DOHH2 (cell line): Measurements from ENCODE around the gene TNS4.

Experiments used
- H3F3A ChIP-seq: fragments of 200-600 bp; sonication (generic), shearing (Covaris generic); 2 replicates; pipeline ENCODE4 v1.6.0; 2016; ENCODE audit warnings: antibody characterized with exemption, mild to moderate bottlenecking; ENCODE audit not compliant: control insufficient read depth, insufficient read depth
- H3K27ac ChIP-seq: fragments of 200-600 bp; sonication (generic); 2 replicates; pipeline ENCODE4 v1.5.1; 2014; ENCODE audit warnings: low read depth, mild to moderate bottlenecking, low read length, moderate library complexity
- H3K27me3 ChIP-seq: fragments of 200-600 bp; sonication (generic); 2 replicates; pipeline ENCODE4 v1.6.1; 2014; ENCODE audit warnings: mild to moderate bottlenecking, low read length, mixed read lengths; ENCODE audit not compliant: control insufficient read depth
- H3K36me3 ChIP-seq: fragments of 200-600 bp; sonication (generic); 2 replicates; pipeline ENCODE4 v1.6.1; 2014; ENCODE audit warnings: mild to moderate bottlenecking, low read length, moderate library complexity, mixed read lengths; ENCODE audit not compliant: control insufficient read depth
- H3K4me1 ChIP-seq: fragments of 200-600 bp; sonication (generic); 2 replicates; pipeline ENCODE4 v1.6.1; 2014; ENCODE audit warnings: mild to moderate bottlenecking, low read length, mixed read lengths; ENCODE audit not compliant: control insufficient read depth
- H3K4me2 ChIP-seq: fragments of 200-600 bp; sonication (generic); 2 replicates; pipeline ENCODE4 v1.6.0; 2014; ENCODE audit warnings: mild to moderate bottlenecking, low read length, moderate library complexity
- H3K4me3 ChIP-seq: fragments of 200-600 bp; sonication (generic); 2 replicates; pipeline ENCODE4 v1.5.1; 2014; ENCODE audit warnings: mild to moderate bottlenecking, low read length, mixed read lengths
- H3K79me2 ChIP-seq: fragments of 200-600 bp; sonication (generic); 2 replicates; pipeline ENCODE4 v1.6.1; 2014; ENCODE audit warnings: mild to moderate bottlenecking, low read length, mixed read lengths; ENCODE audit not compliant: control insufficient read depth
- H3K9me2 ChIP-seq: fragments of 200-600 bp; sonication (generic); replicated peaks from 2 replicates; pipeline ENCODE4 v1.6.1; 2014; ENCODE audit warnings: mild to moderate bottlenecking, low read length, mixed read lengths; ENCODE audit not compliant: control insufficient read depth
- H3K9me3 ChIP-seq: fragments of 200-600 bp; sonication (generic); 2 replicates; pipeline ENCODE4 v1.6.1; 2014; ENCODE audit warnings: antibody characterized with exemption, low read length, mixed read lengths; ENCODE audit not compliant: control insufficient read depth, insufficient read depth
- H4K20me1 ChIP-seq: fragments of 200-600 bp; sonication (generic); 2 replicates; pipeline ENCODE4 v1.6.0; 2014; ENCODE audit warnings: low read depth, mild to moderate bottlenecking, antibody characterized with exemption, low read length, moderate library complexity; ENCODE audit not compliant: control insufficient read depth, insufficient read depth
- EZH2phosphoT487 ChIP-seq: fragments of 200-600 bp; sonication (generic); IDR thresholded peaks from 2 replicates; pipeline ENCODE4 v1.6.1; 2017; ENCODE audit warnings: borderline replicate concordance, mild to moderate bottlenecking, antibody characterized with exemption, low read length, moderate library complexity, mixed read lengths
- TF ChIP-seq, protein P1 (sequence below): fragments of 200-600 bp; sonication (generic); IDR thresholded peaks from one replicate; pipeline ENCODE4 v1.5.1; 2014; ENCODE audit warnings: antibody characterized with exemption, mild to moderate bottlenecking, low read depth, low read length; ENCODE audit not compliant: poor library complexity, severe bottlenecking

Gene TNS4

DNA sequence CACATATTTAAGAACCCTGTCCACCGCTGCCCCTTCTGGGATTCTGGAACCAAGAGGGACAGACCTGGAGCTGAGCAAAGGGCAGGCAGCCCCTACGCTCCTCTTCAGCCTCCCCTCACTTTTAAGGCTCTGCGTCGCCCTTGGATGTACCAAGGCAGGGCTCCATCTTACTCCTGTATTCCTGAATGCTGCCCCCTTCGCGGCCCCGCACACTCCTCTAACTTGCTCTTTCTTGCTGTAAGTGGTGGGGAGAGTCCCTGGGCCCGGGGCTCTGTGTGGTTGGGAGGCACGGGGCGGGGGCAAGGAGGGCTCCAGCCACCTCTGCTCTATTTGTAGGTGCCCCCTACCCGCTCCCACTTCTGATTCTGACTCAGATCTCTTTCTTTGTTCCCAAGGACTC lies 1.2 kb downstream of the TNS4 start:
- H3K27me3 ChIP-seq = peaks cover 7% of the 10 kb centered on the region; the same call in 1 of the 2 replicates
- H3K4me1 ChIP-seq = no peaks in the 10 kb centered on the region
- no peaks in the 10 kb centered on the region for H4K20me1 ChIP-seq
- H3K9me3 ChIP-seq = no peaks in the 10 kb centered on the region
- no peak for TF ChIP-seq EZH2phosphoT487
- TF ChIP-seq, protein P1, sequence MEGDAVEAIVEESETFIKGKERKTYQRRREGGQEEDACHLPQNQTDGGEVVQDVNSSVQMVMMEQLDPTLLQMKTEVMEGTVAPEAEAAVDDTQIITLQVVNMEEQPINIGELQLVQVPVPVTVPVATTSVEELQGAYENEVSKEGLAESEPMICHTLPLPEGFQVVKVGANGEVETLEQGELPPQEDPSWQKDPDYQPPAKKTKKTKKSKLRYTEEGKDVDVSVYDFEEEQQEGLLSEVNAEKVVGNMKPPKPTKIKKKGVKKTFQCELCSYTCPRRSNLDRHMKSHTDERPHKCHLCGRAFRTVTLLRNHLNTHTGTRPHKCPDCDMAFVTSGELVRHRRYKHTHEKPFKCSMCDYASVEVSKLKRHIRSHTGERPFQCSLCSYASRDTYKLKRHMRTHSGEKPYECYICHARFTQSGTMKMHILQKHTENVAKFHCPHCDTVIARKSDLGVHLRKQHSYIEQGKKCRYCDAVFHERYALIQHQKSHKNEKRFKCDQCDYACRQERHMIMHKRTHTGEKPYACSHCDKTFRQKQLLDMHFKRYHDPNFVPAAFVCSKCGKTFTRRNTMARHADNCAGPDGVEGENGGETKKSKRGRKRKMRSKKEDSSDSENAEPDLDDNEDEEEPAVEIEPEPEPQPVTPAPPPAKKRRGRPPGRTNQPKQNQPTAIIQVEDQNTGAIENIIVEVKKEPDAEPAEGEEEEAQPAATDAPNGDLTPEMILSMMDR = no peak
- no peaks in the 10 kb centered on the region for H3K36me3 ChIP-seq
- no peak overlapping the region for H3K4me2 ChIP-seq
- H3K4me3 ChIP-seq = no peak overlapping the region
- no peaks in the 10 kb centered on the region for H3F3A ChIP-seq
- H3K9me2 ChIP-seq = no peaks in the 10 kb centered on the region
- H3K79me2 ChIP-seq = no peaks in the 10 kb centered on the region
- H3K27ac ChIP-seq = no peak overlapping the region

DNA sequence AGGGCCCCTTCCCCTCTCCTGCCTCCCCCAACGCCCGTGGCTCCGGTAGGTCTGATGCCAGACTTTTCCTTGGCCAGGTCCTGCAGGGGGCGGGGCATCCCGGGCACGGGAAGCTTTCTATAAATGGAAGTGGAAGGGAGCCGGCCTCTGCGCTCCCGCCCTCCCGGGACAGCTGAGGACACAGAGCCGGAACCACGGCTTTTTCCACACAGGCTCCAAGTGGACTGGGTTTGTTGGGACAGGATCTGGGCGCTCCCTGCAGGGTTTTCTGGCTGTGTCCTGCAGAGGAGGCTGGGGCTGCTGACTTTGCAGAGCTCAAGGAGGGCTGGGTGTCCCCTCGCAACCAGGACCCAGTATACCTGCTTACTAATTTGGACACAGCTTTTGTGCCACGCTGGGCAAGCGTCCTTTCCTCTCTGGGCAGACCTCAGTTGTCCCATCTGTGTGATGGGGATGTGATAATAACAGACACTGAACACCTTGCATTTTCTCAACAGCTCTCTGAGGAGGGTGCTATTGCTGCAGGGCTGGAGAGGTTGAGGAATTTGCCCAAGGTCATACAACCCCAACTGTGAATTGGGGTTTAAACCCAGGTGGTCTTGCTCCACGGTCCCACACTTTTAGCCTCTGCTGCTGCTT lies 1.8 kb downstream of the TNS4 start:
- Histone ChIP-seq H4K20me1 (no peaks in the 10 kb centered on the region), H3K4me1 (no peaks in the 10 kb centered on the region), H3K27ac (no peak overlapping the region), H3K9me2 (no peaks in the 10 kb centered on the region), H3F3A (no peaks in the 10 kb centered on the region), H3K4me2 (no peak overlapping the region), H3K36me3 (no peaks in the 10 kb centered on the region), H3K9me3 (no peaks in the 10 kb centered on the region), H3K27me3 (peaks cover 7% of the 10 kb centered on the region; the same call in 1 of the 2 replicates), H3K79me2 (no peaks in the 10 kb centered on the region), H3K4me3 (no peak overlapping the region)
- no peak for TF ChIP-seq EZH2phosphoT487
- TF ChIP-seq, protein P1 = no peak

GRCh38 chr17:40498281-40499084 lies 2.9 kb downstream of the TNS4 start:
- H4K20me1 ChIP-seq = no peaks in the 10 kb centered on the region
- H3F3A ChIP-seq = no peaks in the 10 kb centered on the region
- no peaks in the 10 kb centered on the region for H3K36me3 ChIP-seq
- no peak overlapping the region for H3K4me3 ChIP-seq
- H3K9me2 ChIP-seq = no peaks in the 10 kb centered on the region
- H3K27ac ChIP-seq = no peak overlapping the region
- H3K9me3 ChIP-seq = no peaks in the 10 kb centered on the region
- H3K4me2 ChIP-seq = no peak overlapping the region
- H3K79me2 ChIP-seq = no peaks in the 10 kb centered on the region
- no peaks in the 10 kb centered on the region for H3K4me1 ChIP-seq
- no peak for TF ChIP-seq EZH2phosphoT487
- TF ChIP-seq, protein P1 = no peak
- H3K27me3 ChIP-seq = peaks cover 7% of the 10 kb centered on the region; the same call in 1 of the 2 replicates
